Measurements from ENCODE around the gene PLXDC1.
"Not testable (repeated sequence)": the region's sequence is repeated elsewhere in the genome, so short reads cannot be mapped to it uniquely, and the experiment has no call there.

Gene PLXDC1

GRCh38 chr17:39062846-39063680 lies 88.4 kb downstream of the PLXDC1 start:
- no peak overlapping the region for H3K4me2 ChIP-seq (ENCODE audit: low read length)
- H3K4me3 ChIP-seq (ENCODE audit: low read length): no peak overlapping the region
- no peaks in the 10 kb centered on the region for H3K9me3 ChIP-seq (ENCODE audit: insufficient read depth, low read length)
- no peaks in the 10 kb centered on the region for H3K79me2 ChIP-seq (ENCODE audit: low read length)
- H3K4me1 ChIP-seq (ENCODE audit: low read length): no peaks in the 10 kb centered on the region
- no peaks in the 10 kb centered on the region for H4K20me1 ChIP-seq (ENCODE audit: insufficient read depth, low read length)
- no peaks in the 10 kb centered on the region for H3K36me3 ChIP-seq (replicated peaks; ENCODE audit: low read depth, low read length)
- H2AFZ ChIP-seq (ENCODE audit: low read depth, low read length): no peak overlapping the region
- H3K9ac ChIP-seq (ENCODE audit: low read length): no peak overlapping the region
- no peak overlapping the region for H3K27ac ChIP-seq (ENCODE audit: low read length)
- TF ChIP-seq, protein P1, sequence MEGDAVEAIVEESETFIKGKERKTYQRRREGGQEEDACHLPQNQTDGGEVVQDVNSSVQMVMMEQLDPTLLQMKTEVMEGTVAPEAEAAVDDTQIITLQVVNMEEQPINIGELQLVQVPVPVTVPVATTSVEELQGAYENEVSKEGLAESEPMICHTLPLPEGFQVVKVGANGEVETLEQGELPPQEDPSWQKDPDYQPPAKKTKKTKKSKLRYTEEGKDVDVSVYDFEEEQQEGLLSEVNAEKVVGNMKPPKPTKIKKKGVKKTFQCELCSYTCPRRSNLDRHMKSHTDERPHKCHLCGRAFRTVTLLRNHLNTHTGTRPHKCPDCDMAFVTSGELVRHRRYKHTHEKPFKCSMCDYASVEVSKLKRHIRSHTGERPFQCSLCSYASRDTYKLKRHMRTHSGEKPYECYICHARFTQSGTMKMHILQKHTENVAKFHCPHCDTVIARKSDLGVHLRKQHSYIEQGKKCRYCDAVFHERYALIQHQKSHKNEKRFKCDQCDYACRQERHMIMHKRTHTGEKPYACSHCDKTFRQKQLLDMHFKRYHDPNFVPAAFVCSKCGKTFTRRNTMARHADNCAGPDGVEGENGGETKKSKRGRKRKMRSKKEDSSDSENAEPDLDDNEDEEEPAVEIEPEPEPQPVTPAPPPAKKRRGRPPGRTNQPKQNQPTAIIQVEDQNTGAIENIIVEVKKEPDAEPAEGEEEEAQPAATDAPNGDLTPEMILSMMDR (IDR thresholded peaks at IDR 0.05; ENCODE audit: low read depth, low read length): no peak
- TF ChIP-seq EZH2phosphoT487 (IDR thresholded peaks at IDR 0.05; ENCODE audit: low read depth): no peak
- H3K27me3 ChIP-seq (ENCODE audit: low read depth, low read length): no peaks in the 10 kb centered on the region

DNA sequence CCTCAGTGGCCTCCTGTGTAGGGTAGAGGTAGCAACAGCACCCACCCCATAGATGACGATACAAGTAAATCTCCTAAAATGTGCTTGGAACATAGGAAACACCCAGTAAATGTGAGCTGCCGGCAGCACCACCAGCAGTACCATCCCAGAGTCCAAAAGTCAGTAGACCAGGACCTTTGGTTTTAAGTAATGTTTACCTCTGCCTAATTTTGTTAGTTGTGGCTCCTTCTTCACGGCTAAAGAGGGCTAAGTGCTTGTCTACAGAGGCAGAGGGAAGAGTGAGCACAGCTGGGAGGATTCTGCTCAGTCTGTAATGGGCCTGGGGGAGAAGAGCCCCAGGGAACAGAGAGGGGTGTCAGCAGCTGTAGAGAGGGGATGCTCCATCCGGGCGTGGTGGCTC lies 92.9 kb downstream of the PLXDC1 start:
- H3K9ac ChIP-seq (ENCODE audit: low read length): no peak overlapping the region
- no peak overlapping the region for H2AFZ ChIP-seq (ENCODE audit: low read depth, low read length)
- peaks cover 9% of the 10 kb centered on the region for H3K4me1 ChIP-seq (ENCODE audit: low read length)
- no peak overlapping the region for H3K4me3 ChIP-seq (ENCODE audit: low read length)
- no peaks in the 10 kb centered on the region for H4K20me1 ChIP-seq (ENCODE audit: insufficient read depth, low read length)
- H3K9me3 ChIP-seq (ENCODE audit: insufficient read depth, low read length): no peaks in the 10 kb centered on the region
- H3K27ac ChIP-seq (ENCODE audit: low read length): no peak overlapping the region
- no peak for TF ChIP-seq EZH2phosphoT487 (IDR thresholded peaks at IDR 0.05; ENCODE audit: low read depth)
- H3K27me3 ChIP-seq (ENCODE audit: low read depth, low read length): peaks cover under 1% of the 10 kb centered on the region; the same call in 1 of the 2 replicates
- H3K79me2 ChIP-seq (ENCODE audit: low read length): peaks cover 3% of the 10 kb centered on the region; the same call in 1 of the 2 replicates
- no peak overlapping the region for H3K4me2 ChIP-seq (ENCODE audit: low read length)
- H3K36me3 ChIP-seq (replicated peaks; ENCODE audit: low read depth, low read length): no peaks in the 10 kb centered on the region

DNA sequence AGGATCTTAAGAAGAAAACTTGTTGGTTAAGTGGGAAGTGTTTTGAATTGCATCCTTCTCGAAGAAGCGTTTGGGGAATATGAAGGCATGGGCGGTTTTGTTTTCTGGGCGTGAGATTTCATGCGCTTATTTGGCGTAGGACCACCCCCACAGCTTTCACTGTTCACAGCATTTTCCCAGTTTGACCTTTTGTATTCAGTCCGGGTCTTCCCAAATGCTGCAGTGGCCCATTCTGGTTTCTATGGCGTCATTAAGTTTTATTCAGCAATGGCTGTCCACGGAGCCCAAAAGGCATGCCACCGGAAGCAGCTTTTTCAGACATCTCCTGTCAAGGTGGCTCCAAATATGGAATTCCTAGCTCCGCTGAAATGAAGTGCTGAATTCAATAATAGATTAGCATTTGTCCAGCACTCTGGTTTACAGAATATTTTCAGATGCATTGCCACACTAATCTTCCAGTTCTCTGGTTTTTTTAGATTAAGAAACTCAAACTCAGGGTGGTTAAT lies 93.7 kb downstream of the PLXDC1 start:
- Histone ChIP-seq H3K36me3 (replicated peaks; ENCODE audit: low read depth, low read length) (no peaks in the 10 kb centered on the region), H3K4me3 (ENCODE audit: low read length) (peak overlapping the region; percentile 79), H3K27ac (ENCODE audit: low read length) (no peak overlapping the region), H3K4me2 (ENCODE audit: low read length) (peak overlapping the region; percentile 87), H3K9me3 (ENCODE audit: insufficient read depth, low read length) (no peaks in the 10 kb centered on the region), H3K79me2 (ENCODE audit: low read length) (peaks cover 3% of the 10 kb centered on the region; the same call in 1 of the 2 replicates), H3K27me3 (ENCODE audit: low read depth, low read length) (peaks cover 8% of the 10 kb centered on the region; the same call in 1 of the 2 replicates), H3K4me1 (ENCODE audit: low read length) (peaks cover 9% of the 10 kb centered on the region), H3K9ac (ENCODE audit: low read length) (peak overlapping the region; percentile 84), H4K20me1 (ENCODE audit: insufficient read depth, low read length) (no peaks in the 10 kb centered on the region), H2AFZ (ENCODE audit: low read depth, low read length) (no peak overlapping the region)
- TF ChIP-seq EZH2phosphoT487 (IDR thresholded peaks at IDR 0.05; ENCODE audit: low read depth): no peak
- TF ChIP-seq, protein P1 (IDR thresholded peaks at IDR 0.05; ENCODE audit: low read depth, low read length): no peak

- Histone ChIP-seq H3K4me2 (ENCODE audit: low read length) (no peak overlapping the region), H3K27ac (ENCODE audit: low read length) (no peak overlapping the region), H3K9me3 (ENCODE audit: insufficient read depth, low read length) (no peaks in the 10 kb centered on the region), H3K79me2 (ENCODE audit: low read length) (peaks cover 3% of the 10 kb centered on the region; the same call in 1 of the 2 replicates), H3K4me1 (ENCODE audit: low read length) (peaks cover 9% of the 10 kb centered on the region), H3K27me3 (ENCODE audit: low read depth, low read length) (peaks cover 8% of the 10 kb centered on the region; the same call in 1 of the 2 replicates), H2AFZ (ENCODE audit: low read depth, low read length) (no peak overlapping the region), H3K9ac (ENCODE audit: low read length) (no peak overlapping the region), H3K36me3 (replicated peaks; ENCODE audit: low read depth, low read length) (no peaks in the 10 kb centered on the region), H4K20me1 (ENCODE audit: insufficient read depth, low read length) (no peaks in the 10 kb centered on the region), H3K4me3 (ENCODE audit: low read length) (no peak overlapping the region)
- no peak for TF ChIP-seq EZH2phosphoT487 (IDR thresholded peaks at IDR 0.05; ENCODE audit: low read depth)
- TF ChIP-seq, protein P1 (IDR thresholded peaks at IDR 0.05; ENCODE audit: low read depth, low read length): no peak
Measured at GRCh38 chr17:39054111-39054645, 97.3 kb downstream of the PLXDC1 start.

DNA sequence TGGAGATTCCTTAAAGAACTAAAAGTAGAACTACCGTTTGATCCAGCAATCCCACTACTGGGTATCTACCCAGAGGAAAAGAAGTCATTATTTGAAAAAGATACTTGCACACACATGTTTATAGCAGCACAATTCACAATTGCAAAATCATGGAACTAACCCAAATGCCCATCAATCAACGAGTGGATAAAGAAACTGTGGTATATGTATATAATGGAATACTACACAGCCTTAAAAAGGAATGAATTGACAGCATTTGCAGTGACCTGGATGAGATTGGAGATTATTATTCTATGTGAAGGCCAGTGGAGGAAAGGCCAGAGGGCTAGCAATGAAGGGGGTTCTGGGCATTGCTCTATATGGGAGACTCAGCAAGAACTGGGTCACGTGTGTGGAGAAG lies 99.0 kb downstream of the PLXDC1 start:
- not testable (repeated sequence) for H3K4me2 ChIP-seq (ENCODE audit: low read length); H3K9me3 ChIP-seq (ENCODE audit: insufficient read depth, low read length); H3K27me3 ChIP-seq (ENCODE audit: low read depth, low read length); H3K36me3 ChIP-seq (replicated peaks; ENCODE audit: low read depth, low read length); H2AFZ ChIP-seq (ENCODE audit: low read depth, low read length); H3K4me1 ChIP-seq (ENCODE audit: low read length); H3K4me3 ChIP-seq (ENCODE audit: low read length); H4K20me1 ChIP-seq (ENCODE audit: insufficient read depth, low read length); H3K27ac ChIP-seq (ENCODE audit: low read length); H3K79me2 ChIP-seq (ENCODE audit: low read length); H3K9ac ChIP-seq (ENCODE audit: low read length)
